KG1 (cell line): ENCODE measurements around the gene ROBO3.

ENCODE experiments used
- DNase-seq: peaks from one replicate; lab custom pipeline; 2025; lab: John Stamatoyannopoulos, UW

The ROBO3 gene

GRCh38 chr11:124865181-124865901, at the start of gene ROBO3:
ROBO3 (plus strand) TSS chr11:124865432; CDS start chr11:124865578, 146 bp downstream.
- DNase-seq: no peak

GRCh38 chr11:124817036-124817435, 48.2 kb upstream of the ROBO3 start:
- no peak for DNase-seq

GRCh38 chr11:124821995-124822730, 43.1 kb upstream of the ROBO3 start:
- DNase-seq: no peak

GRCh38 chr11:124823512-124824376, 41.5 kb upstream of the ROBO3 start:
- no peak for DNase-seq

- no peak for DNase-seq
Observed at GRCh38 chr11:124825876-124826275, 39.4 kb upstream of the ROBO3 start.

- no peak for DNase-seq
Observed at GRCh38 chr11:124829986-124830385, 35.2 kb upstream of the ROBO3 start.

GRCh38 chr11:124830749-124831148, 34.5 kb upstream of the ROBO3 start:
- no peak for DNase-seq

- DNase-seq: no peak
Observed at GRCh38 chr11:124831897-124832296, 33.3 kb upstream of the ROBO3 start.

- no peak for DNase-seq
Observed at GRCh38 chr11:124832571-124832970, 32.7 kb upstream of the ROBO3 start.

GRCh38 chr11:124834526-124835180, 30.6 kb upstream of the ROBO3 start:
- no peak for DNase-seq

GRCh38 chr11:124835918-124836317, 29.3 kb upstream of the ROBO3 start:
- no peak for DNase-seq

GRCh38 chr11:124837491-124837856, 27.8 kb upstream of the ROBO3 start:
- peak; percentile 50 for DNase-seq

GRCh38 chr11:124838805-124839127, 26.5 kb upstream of the ROBO3 start:
- DNase-seq: no peak

GRCh38 chr11:124839128-124839971, 25.9 kb upstream of the ROBO3 start:
- DNase-seq: no peak

GRCh38 chr11:124839972-124840621, 25.1 kb upstream of the ROBO3 start:
- DNase-seq: no peak

- DNase-seq: no peak
Observed at GRCh38 chr11:124840666-124841065, 24.6 kb upstream of the ROBO3 start.

- no peak for DNase-seq
Observed at GRCh38 chr11:124841201-124841600, 24.0 kb upstream of the ROBO3 start.

GRCh38 chr11:124841840-124842239, 23.4 kb upstream of the ROBO3 start:
- no peak for DNase-seq

- no peak for DNase-seq
Observed at GRCh38 chr11:124842305-124842704, 22.9 kb upstream of the ROBO3 start.

- no peak for DNase-seq
Observed at GRCh38 chr11:124843616-124843910, 21.7 kb upstream of the ROBO3 start.

- DNase-seq: no peak
Observed at GRCh38 chr11:124844664-124845079, 20.6 kb upstream of the ROBO3 start.
